GM12891 (cell line): ENCODE results near the gene PIK3CD.

ENCODE experiments used
- PAX5 ChIP-seq: IDR thresholded peaks from 2 replicates; pipeline ENCODE4 v1.6.1; 2011; ENCODE audit warnings: low read length, moderate library complexity, mild to moderate bottlenecking; ENCODE audit not compliant: insufficient read depth, severe bottlenecking
- POLR2A ChIP-seq: IDR thresholded peaks from 2 replicates; pipeline ENCODE4 v1.6.1; 2011; ENCODE audit warnings: low read depth, low read length, control low read depth
- POLR2AphosphoS5 ChIP-seq: IDR thresholded peaks from 2 replicates; pipeline ENCODE4 v1.6.1; 2011; ENCODE audit warnings: low read depth, low read length, control low read depth
- SPI1 ChIP-seq: IDR thresholded peaks from 2 replicates; pipeline ENCODE4 v1.6.1; 2011; ENCODE audit warnings: low read depth, low read length, control low read depth
- TAF1 ChIP-seq: IDR thresholded peaks from 2 replicates; pipeline ENCODE4 v1.6.1; 2011; ENCODE audit warnings: low read depth, low read length, control low read depth

DNA sequence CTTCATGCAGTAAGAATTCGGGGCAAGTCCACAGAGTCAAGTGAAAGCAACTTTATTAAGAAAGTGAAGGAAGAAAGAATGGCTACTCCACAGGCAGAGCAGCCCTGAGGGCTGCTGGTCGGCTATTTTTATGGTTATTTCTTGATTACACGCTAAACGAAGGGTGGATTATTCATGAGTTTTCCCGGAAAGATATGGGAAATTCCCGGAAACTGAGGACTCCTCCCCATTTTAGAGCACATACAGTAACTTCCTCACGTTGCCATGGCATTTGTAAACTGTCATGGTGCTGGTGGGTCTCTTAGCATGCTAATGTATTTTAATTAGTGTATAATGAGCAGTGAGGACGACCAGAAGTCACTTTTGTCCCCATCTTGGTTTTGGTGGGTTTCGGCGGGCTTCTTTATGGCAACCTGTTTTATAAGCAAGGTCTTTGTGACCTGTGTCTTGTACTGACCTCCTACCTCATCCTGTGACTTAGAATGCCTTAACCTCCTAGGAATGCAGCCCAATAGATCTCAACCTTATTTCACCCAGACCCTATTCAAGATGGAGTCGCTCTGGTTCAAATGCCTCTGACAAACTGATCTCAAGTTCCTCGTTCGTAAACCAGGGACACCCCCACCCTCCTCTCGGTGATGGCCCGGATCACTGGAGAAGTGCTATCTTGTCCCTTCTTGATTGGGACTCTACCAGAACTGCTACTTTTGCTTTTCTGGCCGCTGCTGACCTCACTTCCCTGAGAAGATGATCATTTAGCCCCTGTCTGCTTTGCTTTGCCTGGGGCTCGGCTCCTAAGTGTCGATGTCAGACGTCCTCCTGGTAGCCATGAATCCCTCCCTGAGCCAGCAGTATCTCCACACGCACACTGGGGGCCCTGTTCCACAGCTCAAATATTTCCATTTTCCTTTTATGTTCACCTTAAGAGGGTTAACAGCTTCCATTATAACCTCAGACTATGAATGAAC, 123.5 kb downstream of the PIK3CD start:
- TF ChIP-seq POLR2A (no peak), POLR2AphosphoS5 (no peak), PAX5 (no peak), TAF1 (no peak), SPI1 (no peak)
